HG03280 (cell line): Measurements from ENCODE around the gene CNIH3.

ENCODE experiments used
- ATAC-seq: cut with Tn5 transposase; IDR thresholded peaks from one replicate; pipeline ENCODE4 v1.9.1; 2021; ENCODE audit warnings: mild to moderate bottlenecking, moderate library complexity; ENCODE audit not compliant: unreplicated experiment

The CNIH3 gene

DNA sequence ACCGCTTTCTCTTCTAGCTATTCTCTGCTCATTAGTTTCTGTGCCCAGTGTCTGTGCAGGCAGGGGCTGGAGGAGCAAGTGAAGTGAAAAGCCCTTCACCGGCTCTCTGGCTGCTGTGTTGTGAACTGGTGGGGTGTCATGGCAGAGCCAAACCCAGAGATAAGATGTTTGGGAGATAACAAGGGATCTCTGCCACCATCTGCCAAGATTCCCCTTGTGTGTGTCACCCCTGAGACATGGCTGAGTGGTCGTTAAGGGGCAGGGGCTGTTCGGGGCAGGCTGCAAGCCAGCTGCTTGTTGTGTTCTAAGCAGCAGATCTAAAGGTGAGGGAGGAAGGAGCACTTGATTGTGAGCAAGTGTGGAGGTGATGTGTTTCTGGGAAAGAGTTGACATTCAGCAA, 24.5 kb downstream of the CNIH3 start:
- no peak for ATAC-seq

DNA sequence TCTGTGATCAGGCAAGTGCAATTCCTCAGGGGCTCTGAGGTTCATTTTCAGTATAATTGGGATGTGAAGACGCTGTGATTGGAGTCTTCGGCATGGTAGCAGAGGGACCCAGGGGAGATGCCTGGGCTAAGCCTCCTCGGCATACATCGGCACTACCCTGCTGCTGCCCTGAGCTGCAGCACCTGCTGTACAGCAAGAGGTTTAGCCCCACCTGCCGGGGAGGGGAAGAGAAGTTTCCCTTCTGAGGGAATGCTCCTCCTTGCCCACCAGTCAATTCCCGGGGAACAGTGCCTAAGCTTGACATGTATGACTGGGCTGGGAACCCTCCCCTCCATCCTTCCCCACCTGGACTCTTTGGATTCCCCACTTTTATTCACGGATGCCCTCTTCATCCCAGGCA, 24.9 kb downstream of the CNIH3 start:
- ATAC-seq, result no peak

DNA sequence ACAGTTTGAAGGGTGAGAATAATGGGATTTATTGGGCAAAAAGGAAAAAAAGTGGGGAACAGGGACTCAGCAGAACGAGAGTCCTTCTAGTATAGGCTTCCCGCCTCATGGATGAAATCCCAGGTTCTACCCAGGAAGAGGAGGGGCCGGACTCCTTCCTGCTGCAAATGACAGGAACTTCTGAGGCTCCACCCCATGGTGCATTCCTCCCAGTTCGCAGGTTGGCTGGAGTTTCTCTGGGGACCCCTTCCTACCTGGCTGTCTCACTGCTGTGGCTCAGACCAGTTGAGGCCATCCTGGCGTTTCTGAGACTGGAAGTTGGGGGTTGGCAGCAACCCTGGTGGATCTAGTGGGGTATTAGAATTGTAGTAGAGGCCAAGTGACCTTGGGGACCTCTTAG, 27.5 kb downstream of the CNIH3 start:
- no peak for ATAC-seq

DNA sequence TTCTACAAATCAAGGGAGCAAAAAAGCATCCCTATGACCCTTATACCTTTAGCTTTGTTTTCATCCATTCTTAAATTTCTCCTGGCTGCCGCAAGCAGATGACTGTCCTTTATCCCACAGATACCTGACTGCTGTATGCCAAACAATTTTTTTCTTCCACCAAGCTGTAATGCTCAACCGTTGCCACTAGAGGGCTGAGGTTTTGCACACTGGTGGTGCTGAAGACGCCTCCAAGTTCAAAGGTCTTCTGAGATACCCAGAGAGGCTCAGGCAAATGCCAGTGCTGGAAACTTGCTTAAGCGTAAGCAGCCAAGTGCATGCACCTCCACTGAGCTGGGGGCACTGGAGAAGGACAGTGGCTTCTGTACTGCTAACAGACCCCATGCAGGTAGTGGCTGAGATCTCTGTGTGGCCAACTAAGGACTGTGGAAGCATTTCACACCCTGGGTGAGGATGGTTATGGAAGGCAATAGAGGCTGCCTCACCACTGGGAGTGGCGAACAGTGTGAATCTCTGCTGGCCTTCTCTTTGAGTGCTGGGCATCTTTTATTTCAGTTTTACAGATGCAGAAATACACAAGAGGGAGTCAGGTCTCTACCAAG, 28.5 kb downstream of the CNIH3 start:
- ATAC-seq, result no peak

DNA sequence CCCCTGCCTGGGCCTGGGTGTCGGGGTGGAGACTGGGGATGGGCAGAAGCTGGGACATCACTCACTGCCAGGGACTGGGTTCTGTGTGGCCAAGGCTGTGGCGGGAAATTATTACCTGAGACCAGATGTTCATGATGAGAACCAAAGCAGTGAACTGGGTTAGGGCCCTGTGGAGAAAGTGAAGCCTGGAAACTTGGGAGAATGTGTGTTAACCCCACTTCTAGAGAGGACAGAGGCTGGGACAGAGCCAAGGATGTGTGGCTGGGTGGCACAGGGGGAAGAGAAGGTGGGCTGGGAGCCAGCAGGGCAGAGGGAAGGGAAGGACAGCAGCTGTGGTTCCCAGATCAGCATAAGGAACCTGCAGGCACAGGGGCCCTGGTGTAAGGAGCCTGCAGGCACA, 31.3 kb downstream of the CNIH3 start:
- no peak for ATAC-seq

DNA sequence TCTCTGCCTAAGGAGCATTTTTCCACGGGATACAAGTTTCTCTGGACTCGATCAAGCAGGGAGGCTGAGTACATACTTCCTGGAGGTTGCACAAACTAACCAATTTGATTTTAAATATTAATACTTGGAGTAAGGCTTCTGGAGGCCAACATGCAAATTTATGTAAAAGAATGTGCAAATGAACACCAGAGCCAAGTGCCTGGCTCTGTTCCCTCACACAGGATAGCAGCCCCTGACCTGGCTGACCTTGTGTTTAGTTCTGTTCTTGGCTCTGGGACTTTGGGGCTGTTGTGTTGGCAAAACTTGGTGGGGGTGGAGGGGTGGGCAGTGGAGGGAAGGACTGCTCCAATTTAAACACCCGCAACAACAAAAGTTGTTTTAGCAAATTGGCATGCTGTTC, 34.2 kb downstream of the CNIH3 start:
- ATAC-seq, result no peak

DNA sequence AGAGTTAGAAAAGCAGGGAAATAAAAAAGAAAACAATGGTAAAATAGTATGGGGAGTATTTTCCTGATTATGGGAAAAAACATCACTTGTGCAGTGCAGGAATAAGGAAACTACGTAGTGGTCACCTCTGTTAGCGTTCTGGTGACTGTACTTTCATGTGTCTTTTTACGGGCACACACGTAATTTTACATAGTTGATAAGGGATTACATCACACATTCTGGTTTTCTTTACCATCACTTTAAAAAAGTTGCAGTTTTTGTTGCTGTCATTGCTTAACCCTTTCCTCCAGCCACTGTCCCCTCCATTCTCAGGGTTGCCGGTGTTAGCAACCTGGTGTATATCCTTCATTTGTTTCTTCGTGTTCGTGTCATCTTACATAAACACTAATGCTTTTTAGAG, 35.1 kb downstream of the CNIH3 start:
- no peak for ATAC-seq

DNA sequence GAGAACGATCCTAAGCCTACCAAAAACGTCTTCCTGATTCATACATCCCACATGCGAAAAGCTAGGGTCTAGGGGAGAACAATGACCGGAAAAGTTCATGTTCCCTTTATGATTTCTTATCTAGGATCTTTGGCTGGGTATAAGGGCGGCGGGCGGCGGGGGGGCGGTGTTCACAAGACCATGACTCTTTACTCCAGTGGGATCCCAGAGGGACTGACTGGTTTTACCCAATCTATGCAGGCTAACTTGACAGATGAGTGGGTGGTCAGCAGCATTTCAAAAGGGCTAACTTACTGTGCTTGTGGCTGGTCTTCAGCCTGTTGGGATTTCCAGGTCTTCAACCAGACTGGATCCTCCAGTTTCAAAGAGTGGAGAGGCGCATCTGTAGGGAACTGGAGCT, 40.3 kb downstream of the CNIH3 start:
- no peak for ATAC-seq

DNA sequence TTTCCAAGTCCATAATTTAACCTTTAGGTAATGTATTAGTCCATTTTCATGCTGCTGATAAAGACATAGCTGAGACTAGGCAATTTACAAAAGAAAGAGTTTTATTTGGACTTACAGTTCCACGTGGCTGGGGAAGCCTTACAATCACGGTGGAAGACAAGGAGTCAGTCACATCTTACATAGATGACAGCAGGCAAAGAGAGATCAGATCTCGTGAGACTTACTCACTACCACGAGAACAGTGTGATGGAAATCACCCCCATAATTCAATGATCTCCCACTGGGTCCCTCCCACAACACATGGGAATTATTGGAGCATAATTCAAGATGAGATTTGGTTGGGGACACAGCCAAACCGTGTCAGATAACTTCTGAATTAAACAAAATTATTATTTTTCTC, 44.0 kb downstream of the CNIH3 start:
- ATAC-seq, result no peak

DNA sequence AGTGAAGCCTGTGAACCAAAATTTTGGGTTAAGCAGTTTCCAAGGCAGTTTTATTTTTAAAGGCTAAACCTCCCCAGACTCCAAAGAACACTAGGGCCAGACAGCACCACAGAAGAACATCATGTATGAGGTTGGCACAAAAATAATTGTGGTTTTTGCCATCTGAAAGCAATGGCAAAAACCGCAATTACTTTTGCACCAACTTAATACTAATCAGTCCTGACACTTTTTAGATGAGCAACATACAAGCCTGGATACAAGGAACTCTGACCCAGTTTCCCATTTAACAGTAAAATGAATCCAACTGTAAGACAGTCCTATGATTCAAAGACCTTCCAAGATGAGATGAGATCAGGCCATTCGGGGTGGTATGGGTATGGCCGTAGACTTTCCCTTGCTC, 46.8 kb downstream of the CNIH3 start:
- no peak for ATAC-seq

- ATAC-seq, result no peak
Observed at GRCh38 chr1:224665016-224665415, 48.9 kb downstream of the CNIH3 start.

- no peak for ATAC-seq
Observed at GRCh38 chr1:224666078-224666477, 50.0 kb downstream of the CNIH3 start.

DNA sequence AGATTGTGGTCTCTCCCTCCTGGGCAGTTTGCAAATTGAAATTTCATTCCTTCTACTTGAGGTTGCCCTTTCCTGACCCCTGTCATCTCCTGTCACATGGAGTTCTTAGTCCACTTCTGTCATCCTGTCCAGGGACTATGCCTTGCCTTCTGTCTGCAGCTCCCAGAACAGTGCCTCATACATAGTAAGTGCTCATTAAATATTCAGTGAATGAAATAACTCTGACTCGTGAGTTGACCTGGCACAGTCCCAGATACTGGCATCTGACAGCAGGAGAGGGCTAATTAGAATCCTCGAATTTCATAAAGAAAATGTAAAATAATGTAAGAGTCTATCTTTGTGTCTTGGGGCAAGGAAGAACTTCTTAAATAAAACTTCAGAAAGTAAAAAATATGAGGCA, 50.8 kb downstream of the CNIH3 start:
- ATAC-seq, result no peak

GRCh38 chr1:224668984-224669383, 52.9 kb downstream of the CNIH3 start:
- ATAC-seq, result no peak

DNA sequence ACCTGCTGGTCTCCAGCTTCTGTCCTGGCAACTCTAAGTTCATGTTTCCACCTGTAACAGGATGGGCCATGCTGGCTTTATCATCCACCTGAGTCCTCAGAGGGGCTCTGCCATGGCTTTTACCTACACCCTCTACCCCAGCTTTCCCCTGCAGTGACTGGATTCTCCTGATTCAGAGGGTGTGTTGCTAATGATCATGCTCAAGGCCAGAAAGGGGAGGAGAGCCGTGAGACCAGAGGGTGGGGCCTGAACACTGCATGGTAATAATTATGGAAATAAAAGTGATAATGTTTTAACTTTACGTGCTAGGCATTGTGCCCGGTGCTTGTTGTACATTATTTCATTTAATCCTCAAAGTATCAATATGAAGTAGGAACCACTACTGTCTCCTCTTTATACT, 53.3 kb downstream of the CNIH3 start:
- ATAC-seq, result no peak

DNA sequence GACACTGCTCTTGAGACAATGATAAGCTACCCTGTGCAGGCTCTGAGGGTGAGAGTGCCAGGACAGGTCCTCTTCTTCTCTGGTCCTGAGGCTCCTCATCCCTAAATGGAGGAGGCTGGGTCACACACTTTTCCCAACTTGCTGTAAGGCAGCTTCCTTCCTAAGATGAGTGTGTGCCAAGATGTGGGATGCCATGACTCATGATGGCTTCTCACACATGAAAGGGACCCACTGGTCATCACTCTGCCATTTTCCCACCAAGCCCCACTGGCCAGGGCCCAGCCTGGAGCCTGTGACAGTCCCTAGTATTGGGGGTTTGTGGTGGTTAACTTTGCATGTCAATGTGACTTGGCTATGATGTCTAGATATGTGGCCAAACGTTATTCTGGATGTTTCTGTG, 54.4 kb downstream of the CNIH3 start:
- ATAC-seq, result no peak

DNA sequence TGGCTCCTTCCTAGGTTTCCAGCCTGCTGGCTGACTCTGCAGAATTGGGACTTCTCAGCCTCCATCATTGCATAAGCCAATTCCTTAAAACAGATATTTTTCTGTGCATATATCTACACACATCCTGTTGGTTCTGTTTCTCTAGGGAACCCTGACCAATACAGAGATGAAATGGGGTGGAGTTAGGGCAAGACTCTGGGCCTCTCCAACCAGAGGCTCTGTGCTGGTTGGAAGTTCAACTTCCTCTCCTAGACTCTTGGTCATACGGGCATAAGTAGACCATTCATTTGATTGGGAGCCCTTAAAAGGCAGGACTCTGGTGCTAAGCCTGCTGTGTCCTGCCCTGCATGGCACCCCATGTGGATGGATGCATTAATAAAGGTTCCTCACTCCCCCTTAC, 55.0 kb downstream of the CNIH3 start:
- ATAC-seq, result no peak

DNA sequence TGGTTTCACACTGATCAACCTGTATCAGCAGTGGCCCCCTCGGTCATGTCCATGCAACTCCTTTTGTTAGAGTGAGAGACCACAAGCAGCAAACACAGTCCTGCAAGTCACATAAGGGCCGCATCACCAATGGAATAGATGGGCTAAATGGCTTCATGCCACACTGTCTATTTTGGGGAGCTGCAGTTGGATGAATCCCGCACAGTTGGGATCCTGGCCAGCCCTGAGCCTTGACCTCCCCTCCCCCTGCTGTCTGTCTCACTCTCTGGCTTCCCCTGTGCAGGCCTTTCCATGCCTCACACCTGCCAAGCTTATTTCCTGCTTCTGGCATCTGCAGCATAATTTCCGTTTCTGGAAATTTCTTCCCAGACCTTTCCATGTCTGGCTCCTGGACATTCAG, 57.0 kb downstream of the CNIH3 start:
- ATAC-seq, result no peak

DNA sequence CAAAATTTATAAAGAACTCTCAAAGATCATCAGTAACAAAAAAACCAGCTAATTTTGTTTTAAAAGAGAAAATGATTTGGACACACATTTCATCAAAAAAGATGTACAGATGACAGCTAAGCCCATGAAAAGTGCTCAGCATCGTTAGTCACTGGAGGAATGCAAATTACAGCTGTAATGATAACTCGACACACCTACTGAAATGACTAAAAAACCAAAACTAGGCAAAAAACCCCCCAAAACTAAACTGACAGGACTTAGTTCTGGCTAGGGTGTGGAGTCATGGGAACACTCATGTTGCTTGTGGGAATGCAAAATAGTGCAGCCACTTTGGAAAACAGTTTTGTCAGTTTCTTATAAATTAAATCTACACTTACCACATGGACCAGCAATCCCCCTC, 59.5 kb downstream of the CNIH3 start:
- no peak for ATAC-seq

- ATAC-seq, result no peak
Observed at GRCh38 chr1:224676551-224676950, 60.4 kb downstream of the CNIH3 start.

DNA sequence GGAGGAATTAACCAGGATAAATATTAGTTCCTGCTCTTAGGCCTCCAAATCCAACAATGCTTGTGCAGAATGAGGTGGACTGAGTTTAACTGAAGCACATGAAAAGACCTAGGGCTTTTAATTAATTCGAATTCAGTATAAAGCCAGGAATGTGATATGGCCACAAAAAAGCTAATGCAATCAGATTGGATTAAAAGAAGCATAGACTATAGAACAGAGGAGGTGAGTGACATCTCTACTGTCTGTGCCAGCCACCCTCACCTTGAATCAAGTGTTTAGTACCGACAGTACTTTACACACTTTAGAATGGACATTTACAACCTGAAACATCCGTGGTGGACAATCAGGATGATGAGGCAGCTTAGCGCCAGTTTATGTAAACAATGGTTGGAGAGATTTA, 62.1 kb downstream of the CNIH3 start:
- ATAC-seq, result no peak

GRCh38 chr1:224679606-224680005, 63.5 kb downstream of the CNIH3 start:
- no peak for ATAC-seq

GRCh38 chr1:224681816-224682215, 65.7 kb downstream of the CNIH3 start:
- ATAC-seq, result no peak

- ATAC-seq, result no peak
Observed at GRCh38 chr1:224683936-224684335, 67.8 kb downstream of the CNIH3 start.
